Measurements from ENCODE around the gene OR14J1.
"Not testable (repeated sequence)": the region's sequence is repeated elsewhere in the genome, so short reads cannot be mapped to it uniquely, and the experiment has no call there.

OR14J1 gene

GRCh38 chr6:29301316-29301715 lies at the start of gene OR14J1:
Gene OR14J1, plus strand, starts transcription at chr6:29301701. Its CDS starts 4,989 bp downstream, at chr6:29306690.
- DNase-seq (ENCODE audit: low read depth): no peak

GRCh38 chr6:29251736-29252135 lies 49.8 kb upstream of the OR14J1 start:
- DNase-seq (ENCODE audit: low read depth): no peak

GRCh38 chr6:29255530-29255929 lies 46.0 kb upstream of the OR14J1 start:
- no peak for DNase-seq (ENCODE audit: low read depth)

GRCh38 chr6:29259721-29260120 lies 41.8 kb upstream of the OR14J1 start:
- no peak for DNase-seq (ENCODE audit: low read depth)

- no peak for DNase-seq (ENCODE audit: low read depth)
Measured at GRCh38 chr6:29263001-29263400, 38.5 kb upstream of the OR14J1 start.

- no peak for DNase-seq (ENCODE audit: low read depth)
Measured at GRCh38 chr6:29294499-29294914, 7.0 kb upstream of the OR14J1 start.

GRCh38 chr6:29295181-29295585 lies 6.3 kb upstream of the OR14J1 start:
- DNase-seq (ENCODE audit: low read depth): no peak

GRCh38 chr6:29295623-29296022 lies 5.9 kb upstream of the OR14J1 start:
- no peak for DNase-seq (ENCODE audit: low read depth)

- no peak for DNase-seq (ENCODE audit: low read depth)
Measured at GRCh38 chr6:29319931-29320330, 18.4 kb downstream of the OR14J1 start.

- DNase-seq (ENCODE audit: low read depth): not testable (repeated sequence)
Measured at GRCh38 chr6:29323332-29323731, 21.8 kb downstream of the OR14J1 start.

GRCh38 chr6:29325777-29326176 lies 24.3 kb downstream of the OR14J1 start:
- no peak for DNase-seq (ENCODE audit: low read depth)

- DNase-seq (ENCODE audit: low read depth): no peak
Measured at GRCh38 chr6:29332676-29333075, 31.2 kb downstream of the OR14J1 start.

GRCh38 chr6:29336269-29336668 lies 34.8 kb downstream of the OR14J1 start:
- no peak for DNase-seq (ENCODE audit: low read depth)

- DNase-seq (ENCODE audit: low read depth): no peak
Measured at GRCh38 chr6:29345380-29345779, 43.9 kb downstream of the OR14J1 start.

GRCh38 chr6:29349348-29349747 lies 47.8 kb downstream of the OR14J1 start:
- not testable (repeated sequence) for DNase-seq (ENCODE audit: low read depth)

GRCh38 chr6:29354980-29355379 lies 53.5 kb downstream of the OR14J1 start:
- DNase-seq (ENCODE audit: low read depth): no peak

- DNase-seq (ENCODE audit: low read depth): no peak
Measured at GRCh38 chr6:29355603-29356002, 54.1 kb downstream of the OR14J1 start.
